HG03196 (cell line): ENCODE data around the gene GDI2.
"Not testable (repeated sequence)": the region's sequence is repeated elsewhere in the genome, so short reads cannot be mapped to it uniquely, and the experiment has no call there.

Experiments
- ATAC-seq: cut with Tn5 transposase; IDR thresholded peaks from one replicate; pipeline ENCODE4 v1.9.1; 2021; ENCODE audit not compliant: unreplicated experiment

The GDI2 gene

DNA sequence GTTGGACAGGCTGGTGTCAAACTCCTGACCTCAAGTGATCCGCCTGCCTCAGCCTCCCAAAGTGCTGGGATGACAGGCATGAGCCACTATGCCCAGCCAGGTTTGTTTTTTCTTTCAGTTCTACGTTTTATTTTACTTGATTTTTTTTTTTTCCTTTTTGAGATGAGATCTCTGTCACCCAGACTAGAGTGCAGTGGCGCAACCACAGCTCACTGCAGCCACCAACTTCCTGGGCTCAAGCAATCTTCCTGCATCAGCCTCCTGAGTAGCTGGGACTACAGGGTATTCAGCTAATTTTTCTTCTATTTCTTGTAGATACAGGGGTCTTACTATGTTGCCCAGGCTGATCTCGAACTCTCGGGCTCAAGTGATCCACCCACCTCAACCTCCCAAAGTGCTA, 24.3 kb downstream of the GDI2 start:
- ATAC-seq, result no peak

DNA sequence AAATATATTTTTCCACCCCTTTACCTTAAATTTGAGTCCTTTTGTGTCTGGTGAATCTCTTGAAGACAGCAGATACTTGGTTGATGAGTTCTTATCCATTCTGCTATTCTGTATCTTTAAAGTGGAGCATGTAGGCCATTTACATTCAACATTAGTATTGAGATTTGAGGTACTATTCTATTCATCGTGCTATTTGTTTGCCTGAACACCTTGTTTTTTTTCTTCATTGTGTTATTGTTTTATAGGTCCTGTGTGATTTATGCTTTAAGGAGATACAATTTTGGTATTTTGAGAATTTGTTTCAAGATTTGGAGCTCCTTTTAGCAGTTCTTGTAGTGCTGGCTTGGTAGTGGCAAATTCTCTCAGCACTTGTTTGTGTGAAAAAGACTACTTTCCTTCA, 29.9 kb downstream of the GDI2 start:
- ATAC-seq, result no peak

DNA sequence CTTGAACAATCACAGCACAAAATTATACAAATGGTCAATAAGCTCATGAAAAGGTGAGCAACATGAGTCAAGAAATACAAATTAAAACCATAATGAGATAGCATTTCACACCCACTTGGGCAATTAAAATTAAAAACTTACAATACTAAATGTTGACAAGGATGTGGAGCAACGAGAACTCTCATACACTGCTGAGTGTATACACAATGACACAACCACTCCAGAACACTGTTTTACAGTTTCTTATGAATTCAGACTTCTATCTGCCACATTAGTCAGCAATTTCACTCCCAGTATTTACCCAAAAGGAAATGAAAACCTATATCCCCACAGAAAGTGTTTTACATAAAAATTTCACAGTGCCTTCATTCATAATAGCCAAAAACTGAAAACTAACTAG, 31.1 kb downstream of the GDI2 start:
- ATAC-seq, result no peak

DNA sequence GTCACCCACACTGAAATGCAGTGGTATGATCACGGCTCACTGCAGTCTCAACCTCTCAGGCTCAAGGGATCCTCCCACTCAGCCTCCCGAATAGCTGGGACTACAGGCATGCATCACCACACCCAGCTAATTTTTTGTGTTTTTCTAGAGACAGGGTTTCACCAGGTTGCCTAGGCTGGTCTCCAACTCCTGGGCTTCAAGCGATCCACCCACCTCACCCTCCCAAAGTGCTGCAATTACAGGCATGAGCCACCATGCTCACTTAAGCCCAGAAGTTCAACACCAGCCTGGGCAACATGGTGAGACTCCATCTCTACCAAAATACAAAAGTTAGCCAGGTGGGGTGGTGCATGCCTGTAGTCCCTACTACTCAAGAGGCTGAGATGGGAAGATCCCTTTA, 33.5 kb downstream of the GDI2 start:
- no peak for ATAC-seq

DNA sequence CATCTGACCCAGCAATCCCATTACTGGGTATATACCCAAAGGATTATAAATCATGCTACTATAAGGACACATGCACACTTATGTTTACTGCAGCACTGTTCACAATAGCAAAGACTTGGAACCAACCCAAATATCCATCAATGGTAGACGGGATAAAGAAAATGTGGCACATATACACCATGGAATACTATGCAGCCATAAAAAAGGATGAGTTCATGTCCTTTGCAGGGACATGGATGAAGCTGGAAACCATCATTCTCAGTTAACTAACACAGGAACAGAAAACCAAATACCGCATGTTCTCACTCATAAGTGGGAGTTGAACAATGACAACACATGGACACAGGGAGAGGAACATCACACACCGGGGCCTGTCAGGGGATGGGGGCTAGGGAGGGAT, 35.5 kb downstream of the GDI2 start:
- not testable (repeated sequence) for ATAC-seq

DNA sequence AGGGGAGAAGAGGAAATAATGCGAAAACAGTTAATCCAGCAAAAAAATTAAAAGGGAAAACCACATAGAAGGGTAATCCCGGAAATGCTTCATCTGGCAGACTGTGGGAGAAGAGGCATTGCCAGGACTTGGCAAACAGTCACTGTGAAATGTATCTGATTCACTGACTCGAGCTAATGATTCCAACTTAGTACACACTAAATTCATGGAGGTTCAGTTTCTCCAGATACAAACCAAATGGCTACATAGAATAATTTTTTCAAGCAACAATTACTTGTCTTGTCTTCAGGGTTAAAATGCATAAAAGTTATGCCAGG, 36.4 kb downstream of the GDI2 start:
- ATAC-seq, result no peak

DNA sequence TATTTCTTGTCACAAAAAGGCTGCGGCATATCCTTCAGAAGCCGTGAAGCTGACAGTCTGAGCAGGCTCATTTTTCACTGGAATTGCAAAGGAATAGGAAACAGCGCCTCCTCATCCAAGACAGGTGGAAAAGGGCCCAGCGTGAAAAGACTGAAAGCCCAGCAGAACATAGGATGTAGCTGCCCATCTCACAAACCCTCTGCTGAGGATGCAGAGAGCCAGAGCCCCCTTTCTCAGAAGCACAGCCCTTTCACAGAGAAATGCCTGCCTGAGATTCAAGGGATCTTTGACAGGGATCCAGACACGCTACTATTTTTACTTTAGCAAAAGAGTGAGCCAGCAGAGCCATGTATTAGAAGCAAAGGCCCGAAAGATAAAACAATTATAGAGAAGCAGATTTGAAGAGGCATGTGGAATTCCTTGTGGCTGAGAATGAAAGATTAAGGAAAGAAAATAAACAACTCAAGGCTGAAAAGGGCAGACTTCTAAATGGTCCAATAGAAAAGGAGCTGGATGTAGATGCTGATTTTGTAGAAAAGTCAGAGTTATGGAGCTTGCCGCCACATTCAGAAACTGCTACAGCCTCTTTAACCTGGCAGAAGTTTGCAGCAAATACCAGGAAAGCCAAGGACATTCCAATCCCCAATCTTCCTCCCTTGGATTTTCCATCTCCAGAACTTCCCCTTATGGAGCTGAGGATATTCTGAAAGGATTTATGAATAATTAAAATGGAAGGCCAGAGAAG, 36.9 kb downstream of the GDI2 start:
- no peak for ATAC-seq

DNA sequence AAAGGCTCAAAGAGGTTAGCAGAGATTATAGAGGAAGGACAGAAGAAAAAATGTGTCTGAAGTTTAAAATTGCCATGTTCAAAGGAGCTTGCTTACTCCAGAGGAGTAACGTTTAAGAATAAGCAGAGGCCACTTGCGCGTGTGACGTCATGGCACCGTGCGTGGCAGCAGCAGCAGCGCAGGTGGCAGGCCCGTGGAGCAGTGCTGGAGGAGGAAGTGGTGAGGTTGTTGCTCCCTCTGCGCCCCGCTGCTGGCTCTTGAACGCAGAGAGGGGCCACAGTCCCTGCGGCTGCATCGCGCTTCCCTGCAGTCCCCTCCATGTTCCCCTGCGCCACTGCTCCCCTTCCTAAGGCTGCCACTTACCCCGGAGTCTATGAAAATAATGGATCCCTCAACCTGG, 37.5 kb downstream of the GDI2 start:
- ATAC-seq, result no peak

DNA sequence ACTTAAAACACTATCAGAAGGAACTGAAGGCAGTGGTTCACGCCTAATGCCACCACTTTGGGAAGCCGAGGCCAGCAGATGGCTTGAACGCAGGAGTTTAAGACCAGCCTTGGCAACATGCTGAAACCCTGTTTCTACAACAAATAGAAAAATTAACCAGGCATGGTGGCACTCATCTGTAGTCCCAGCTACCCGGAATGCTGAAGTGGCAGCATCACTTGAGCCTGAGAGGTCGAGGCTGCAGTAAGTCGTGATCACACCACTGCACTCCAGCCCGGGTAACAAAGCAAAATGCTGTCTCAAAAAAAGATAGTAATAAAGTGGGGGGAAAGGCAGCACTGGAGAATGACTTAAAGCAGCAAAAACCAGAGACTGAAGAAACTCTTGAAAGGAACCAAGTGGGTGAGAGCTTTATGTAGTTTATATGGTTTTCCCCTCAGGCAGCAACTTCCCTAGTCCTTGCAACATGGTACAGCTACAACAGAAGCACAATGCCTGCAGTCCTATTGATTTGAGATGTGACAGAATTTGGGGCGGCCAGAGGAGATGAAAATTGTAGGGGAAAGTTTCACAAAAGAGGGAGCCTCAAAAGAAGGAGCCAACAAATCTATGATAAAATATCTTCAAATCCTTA, 38.1 kb downstream of the GDI2 start:
- ATAC-seq, result no peak

DNA sequence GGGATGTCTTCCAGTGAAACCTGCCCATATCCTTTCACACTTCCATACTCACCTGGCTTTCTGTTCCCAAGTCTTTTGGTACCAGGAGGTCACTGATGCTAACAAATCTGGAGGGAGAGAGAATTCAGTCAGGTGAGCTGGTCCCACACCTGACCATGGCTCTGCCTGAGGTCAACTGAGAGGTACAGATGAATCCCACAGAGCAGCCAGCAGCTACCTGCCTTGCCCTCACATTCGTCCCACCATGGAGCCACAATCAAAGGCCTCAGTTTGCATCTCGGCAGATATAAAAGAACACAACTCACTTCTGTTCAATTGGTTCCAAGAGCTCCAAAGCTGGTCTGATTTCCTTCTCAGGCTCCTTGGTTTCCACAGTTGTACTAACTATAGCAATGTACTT, 47.0 kb downstream of the GDI2 start:
- ATAC-seq, result no peak

DNA sequence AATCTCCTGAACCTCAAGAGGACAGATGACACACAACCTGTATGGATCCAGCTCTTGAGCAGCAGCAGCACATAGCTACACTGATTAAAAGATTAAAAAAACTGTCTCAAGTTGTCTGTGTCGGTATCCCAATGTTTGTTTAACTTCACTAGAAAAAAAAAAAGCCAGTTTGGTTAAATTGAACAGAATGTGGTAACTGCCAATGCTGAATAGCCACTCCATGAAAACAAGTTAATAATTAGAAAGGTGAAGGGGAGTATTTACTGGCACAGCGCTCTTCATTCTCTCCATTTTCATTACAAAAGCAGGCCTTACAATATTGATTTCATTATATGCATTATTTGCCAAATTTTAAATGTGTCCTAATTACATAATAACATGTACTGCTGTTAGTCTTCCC, 47.6 kb downstream of the GDI2 start:
- ATAC-seq, result no peak

DNA sequence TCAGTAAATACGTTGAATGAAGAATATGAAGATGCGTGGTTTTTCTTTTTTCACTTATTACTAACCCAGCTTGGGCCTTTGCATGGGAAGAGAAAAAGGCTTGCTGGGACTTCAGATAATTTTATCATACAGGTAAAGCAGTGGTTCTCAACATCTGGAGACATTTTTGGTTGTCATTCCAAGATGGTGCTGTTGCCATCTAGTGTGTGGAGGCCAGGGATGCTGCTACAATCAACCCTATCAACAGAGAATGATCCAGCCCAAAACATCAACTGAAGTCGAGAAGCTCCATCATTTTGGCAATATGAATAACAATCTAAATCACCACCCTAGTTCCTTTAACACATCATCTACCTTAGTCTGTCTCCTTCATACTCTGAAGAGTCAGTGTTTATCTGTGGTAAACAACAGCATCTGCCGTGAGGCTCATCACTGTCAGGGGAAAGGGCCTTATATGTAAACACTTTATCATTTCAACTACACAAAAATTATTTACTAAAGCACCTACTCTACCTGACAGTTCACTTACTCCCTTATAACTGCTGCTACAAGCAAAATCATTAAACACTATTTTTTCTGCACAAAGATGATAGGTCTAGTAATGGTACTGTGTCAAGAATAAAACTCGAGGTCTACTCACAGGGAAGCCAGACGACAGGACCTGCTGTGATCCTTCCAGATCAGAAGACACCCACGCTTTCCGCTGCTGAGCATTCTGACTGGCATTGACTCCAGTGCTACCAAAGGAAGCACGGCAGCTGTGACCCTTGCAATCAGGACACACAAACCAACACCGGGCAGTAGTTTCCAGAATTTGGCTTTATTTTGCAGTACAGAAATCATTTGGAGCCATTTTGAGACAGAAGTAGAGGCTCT, 48.6 kb downstream of the GDI2 start:
- ATAC-seq, result no peak

DNA sequence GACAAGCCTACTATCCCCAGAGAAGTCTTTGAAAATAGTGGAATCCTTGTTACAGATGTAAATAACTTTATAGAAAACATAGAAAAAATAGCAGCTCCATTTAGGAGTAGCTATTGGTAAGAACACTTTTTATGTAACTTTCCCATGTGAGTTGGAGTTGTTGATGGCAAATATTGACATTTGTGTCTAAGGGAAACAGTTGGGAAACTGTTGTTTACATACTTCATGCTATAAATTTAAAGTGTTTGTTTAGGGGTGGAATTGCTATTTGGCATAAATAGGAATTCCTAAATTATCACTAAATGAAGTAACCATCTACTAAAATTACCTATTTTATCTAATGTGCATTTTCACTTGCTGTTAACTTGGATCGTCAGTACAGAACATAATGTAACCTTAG, 50.7 kb downstream of the GDI2 start:
- no peak for ATAC-seq

DNA sequence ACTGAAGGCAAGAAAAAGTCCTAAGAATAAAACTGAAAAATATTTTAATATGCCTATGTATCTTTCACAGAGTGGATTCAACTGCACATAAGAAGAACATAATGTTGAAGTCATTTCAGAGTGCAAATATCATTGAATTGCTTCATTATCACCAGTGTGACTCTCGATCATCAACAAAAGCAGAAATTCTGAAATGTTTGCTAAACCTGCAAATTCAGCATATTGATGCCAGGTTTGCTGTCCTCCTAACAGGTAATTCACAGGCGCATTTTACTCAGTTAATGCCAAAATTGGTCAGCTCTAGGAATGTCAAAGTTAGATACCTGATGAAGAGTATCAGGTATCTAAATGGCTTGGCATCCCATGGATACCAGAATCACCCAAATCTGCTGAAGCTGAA, 52.0 kb downstream of the GDI2 start:
- ATAC-seq, result no peak

DNA sequence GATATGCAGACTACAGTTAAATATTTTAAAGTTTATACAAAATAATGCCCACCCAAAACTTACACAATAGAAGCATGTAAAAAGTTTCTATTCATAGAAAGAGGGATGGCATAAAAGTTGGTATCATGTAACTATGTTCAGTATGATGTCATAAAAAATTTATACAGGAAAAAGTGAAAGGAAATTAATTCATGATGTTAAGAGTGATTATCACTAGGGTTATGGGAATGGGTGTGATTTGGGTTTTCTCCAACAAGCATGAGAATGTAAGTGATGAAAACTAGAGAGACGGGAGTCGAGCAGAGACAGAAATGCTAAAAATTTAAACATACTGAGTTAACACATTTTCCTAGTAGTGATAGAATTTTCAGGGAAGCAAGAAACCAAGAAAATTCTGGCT, 52.7 kb downstream of the GDI2 start:
- no peak for ATAC-seq

DNA sequence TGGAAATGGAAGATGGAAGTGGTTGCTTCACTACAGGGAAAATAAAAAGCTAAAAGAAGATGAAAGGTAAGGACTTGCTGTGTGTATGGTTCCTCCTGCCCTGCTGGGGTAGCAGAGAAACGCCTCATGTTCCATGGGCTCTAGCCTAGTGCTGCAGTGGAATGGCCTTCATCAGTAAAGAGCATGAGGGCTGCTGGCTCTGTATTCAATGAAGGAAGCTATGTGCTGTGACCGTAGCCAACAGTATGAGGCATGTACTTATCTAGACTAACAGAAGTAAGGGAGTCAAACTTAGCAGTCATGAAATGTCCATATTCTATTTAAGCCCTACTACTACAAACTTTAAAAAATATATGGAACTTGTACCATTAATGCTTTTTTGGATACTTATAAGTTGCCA, 54.3 kb downstream of the GDI2 start:
- no peak for ATAC-seq

DNA sequence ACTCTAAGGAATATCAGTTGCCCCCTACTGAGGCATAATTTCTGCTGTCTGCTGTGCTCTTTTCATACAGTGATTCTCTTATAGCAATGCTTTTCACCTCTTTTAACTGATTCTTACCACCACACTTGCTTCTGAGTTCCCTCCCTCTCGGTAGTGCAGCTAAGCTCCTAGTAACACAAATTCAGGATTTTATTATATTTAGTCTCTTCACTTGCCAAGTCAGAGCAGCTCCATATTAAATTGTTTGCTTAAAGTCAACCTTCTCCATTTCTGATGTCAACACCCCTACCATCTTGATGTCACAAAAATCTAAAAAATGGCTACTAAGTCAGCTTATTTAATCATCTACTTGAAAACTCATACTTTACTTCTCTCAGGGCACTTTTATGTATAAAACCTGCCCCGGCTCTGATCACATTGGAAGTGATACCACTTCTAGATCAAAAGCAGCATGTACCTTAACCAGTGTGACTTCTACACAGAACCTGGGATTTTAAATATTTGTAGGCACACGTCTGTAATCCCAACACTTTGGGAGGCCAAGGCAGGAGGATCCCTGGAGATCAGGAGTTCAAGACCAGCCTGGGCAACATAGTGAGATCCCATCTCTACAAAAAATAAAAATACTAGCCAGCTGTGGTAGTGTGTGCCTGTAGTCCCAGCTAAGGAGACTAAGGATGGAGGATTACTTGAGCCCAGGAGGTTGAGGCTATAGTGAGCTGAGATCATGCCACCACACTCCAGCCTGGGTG, 55.3 kb downstream of the GDI2 start:
- no peak for ATAC-seq

DNA sequence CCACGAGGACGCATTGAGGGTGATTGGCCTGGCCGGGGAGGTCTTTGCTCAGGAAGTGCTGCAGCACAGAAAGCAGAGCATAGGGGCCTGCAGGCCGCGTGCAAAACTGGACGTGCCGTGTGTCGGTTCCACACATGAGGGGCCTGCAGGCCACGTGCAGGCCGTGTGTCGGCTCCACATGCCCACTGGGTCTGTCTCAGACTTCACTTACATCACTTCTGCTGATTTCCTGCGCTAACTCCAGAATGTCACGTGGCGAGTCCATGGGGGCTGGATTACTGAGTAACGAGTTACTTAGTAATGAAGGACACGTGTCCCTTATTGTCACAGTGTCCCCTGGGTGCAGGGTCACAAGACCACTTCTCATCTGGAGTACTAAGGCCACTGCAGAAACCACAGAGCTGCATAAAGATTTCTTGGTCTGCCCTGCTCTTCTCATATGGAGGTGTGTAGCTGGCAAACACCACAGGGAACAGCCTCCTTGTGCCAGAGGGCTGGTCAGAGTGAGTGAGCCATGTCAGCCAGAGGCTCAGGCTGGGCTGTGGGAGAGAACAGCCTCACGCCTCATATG, 60.8 kb downstream of the GDI2 start:
- ATAC-seq, result no peak

DNA sequence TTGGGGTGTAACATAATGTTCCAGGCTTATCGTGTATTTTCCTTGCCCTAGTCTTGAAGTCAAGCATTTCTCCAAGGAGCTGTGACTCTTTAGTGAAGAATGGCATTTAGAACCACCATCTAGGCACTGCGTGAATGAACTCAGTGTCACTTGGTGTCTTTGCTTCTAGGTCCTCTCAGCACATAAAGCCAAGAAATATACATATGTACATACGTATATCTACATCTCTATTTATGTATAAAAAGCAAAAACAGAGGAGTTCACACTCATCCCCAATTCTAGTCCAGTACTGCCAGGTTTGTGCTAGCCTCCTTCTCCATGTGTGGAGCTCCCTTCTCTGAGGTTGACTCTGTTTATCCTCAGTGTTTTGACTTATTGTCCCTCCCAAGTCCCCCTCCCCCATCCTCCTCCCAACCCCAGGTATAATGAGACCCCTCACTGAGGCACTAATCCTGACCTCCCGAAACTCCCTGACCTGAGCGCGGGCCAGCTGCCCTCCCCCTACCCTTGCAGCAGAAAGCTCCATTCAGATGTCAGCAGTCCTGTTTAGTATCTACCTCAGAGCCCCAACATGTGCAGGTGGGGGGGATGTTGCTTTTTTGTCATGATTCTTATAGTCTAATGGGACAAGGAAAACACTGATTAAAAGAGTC, 61.5 kb downstream of the GDI2 start:
- no peak for ATAC-seq

DNA sequence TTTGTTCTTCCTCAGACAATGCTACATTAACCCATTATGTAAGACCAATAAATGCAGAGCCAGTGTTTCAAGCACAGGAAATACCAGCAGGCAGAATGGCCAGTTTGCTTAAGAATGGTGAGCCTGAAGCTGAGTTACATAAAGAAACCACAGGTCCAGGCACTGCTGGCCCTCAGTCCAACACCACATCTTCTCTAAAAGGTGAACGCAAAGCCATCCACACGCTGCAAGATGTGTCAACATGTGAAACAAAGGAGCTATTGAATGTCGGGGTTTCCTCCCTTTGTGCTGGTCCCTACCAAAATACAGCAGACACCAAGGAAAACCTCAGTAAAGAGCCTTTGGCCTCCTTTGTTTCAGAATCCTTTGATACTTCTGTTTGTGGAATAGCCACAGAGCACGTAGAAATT, 64.8 kb downstream of the GDI2 start:
- no peak for ATAC-seq

DNA sequence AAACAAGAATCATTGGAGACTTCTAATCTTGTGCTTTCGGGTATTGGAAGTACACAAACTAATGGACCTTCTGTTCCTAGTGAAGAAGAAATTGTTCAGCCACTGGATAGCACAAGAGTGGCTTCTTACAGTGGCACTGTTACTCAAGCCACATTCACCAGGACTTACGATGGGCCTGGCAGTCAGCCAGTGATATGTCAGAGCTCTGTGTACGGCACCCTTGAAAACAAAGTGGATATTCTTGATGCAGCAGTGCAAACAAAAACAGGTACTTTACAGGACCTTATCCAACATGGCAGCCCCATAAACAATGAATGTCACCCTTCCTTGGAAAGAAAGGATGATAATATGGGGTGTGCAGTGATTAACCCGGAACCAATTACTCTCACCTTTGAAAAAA, 67.0 kb downstream of the GDI2 start:
- no peak for ATAC-seq
